IMR-90 (cell line): ENCODE measurements around the gene KRT36. TPM values are rescaled to one million over a fixed set of nuclear protein-coding genes. Genes with fewer than 3 reads are reported as not detected.

Source experiments
- ATAC-seq: fragments of 200-7000 bp; cut with Tn5 transposase; 2 replicates; pipeline ENCODE4 v1.9.1; 2020; ENCODE audit warnings: low read depth, mild to moderate bottlenecking, moderate library complexity
- BruUV-seq: library from RNA; stranded (reverse); fragments of 400-500 nt; replicated peaks from 2 replicates; lab custom pipeline; 2021; lab: Mats Ljungman, UMichigan
- CTCF ChIA-PET: fragments of 300-600 bp; formaldehyde crosslinking; extraction: SDS; loops from one replicate; lab custom pipeline; 2021; ENCODE audit warnings: antibody characterized with exemption; lab: Yijun Ruan, JAX
- POLR2A ChIA-PET: fragments of 300-600 bp; sonication (Branson Sonifier 250); formaldehyde crosslinking; loops from one replicate; lab custom pipeline; 2022; ENCODE audit warnings: antibody characterized with exemption; ENCODE audit not compliant: unreplicated experiment; lab: Charles Lee
- DNase-seq: peaks from one replicate; pipeline ENCODE4 v3.0.0; 2013
- H2AFZ ChIP-seq: replicated peaks from 2 replicates; pipeline ENCODE3; 2013; ENCODE audit warnings: low read length, mild to moderate bottlenecking; ENCODE audit not compliant: poor library complexity
- H2AK5ac ChIP-seq: 2 replicates; pipeline ENCODE4 v1.6.1; 2013; ENCODE audit warnings: low read depth, low read length, inconsistent platforms
- H2AK9ac ChIP-seq: replicated peaks from 2 replicates; pipeline ENCODE3; 2013; ENCODE audit warnings: mild to moderate bottlenecking, low read depth, low read length, moderate library complexity; ENCODE audit not compliant: poor library complexity
- H2BK120ac ChIP-seq: 2 replicates; pipeline ENCODE4 v1.6.1; 2013; ENCODE audit warnings: low read depth, low read length, inconsistent platforms
- H2BK15ac ChIP-seq: 3 replicates; pipeline ENCODE4 v1.6.1; 2013; ENCODE audit warnings: low read depth, low read length, inconsistent platforms
- H2BK20ac ChIP-seq: 2 replicates; pipeline ENCODE4 v1.6.1; 2013; ENCODE audit warnings: low read depth, mild to moderate bottlenecking, inconsistent platforms, low read length, moderate library complexity
- H2BK5ac ChIP-seq: 2 replicates; pipeline ENCODE4 v1.6.1; 2013; ENCODE audit warnings: mild to moderate bottlenecking, low read depth, low read length, inconsistent platforms; ENCODE audit not compliant: poor library complexity, severe bottlenecking
- H3K14ac ChIP-seq: replicated peaks from 2 replicates; pipeline ENCODE4 v1.6.1; 2013; ENCODE audit warnings: low read depth, low read length, inconsistent platforms
- H3K18ac ChIP-seq: 2 replicates; pipeline ENCODE4 v1.6.1; 2013; ENCODE audit warnings: low read depth, low read length, control low read depth
- H3K23ac ChIP-seq: 2 replicates; pipeline ENCODE4 v1.6.1; 2013; ENCODE audit warnings: low read depth, low read length, inconsistent platforms
- H3K27ac ChIP-seq: 2 replicates; pipeline ENCODE4 v1.5.1; 2013; ENCODE audit warnings: mild to moderate bottlenecking, control low read depth, low read length; ENCODE audit not compliant: insufficient read depth
- H3K27me3 ChIP-seq: 2 replicates; pipeline ENCODE4 v1.6.1; 2013; ENCODE audit warnings: low read length; ENCODE audit not compliant: control insufficient read depth, insufficient read depth
- H3K36me3 ChIP-seq: 2 replicates; pipeline ENCODE4 v1.6.1; 2013; ENCODE audit warnings: low read length, mixed read lengths; ENCODE audit not compliant: control insufficient read depth, insufficient read depth
- H3K4ac ChIP-seq: 2 replicates; pipeline ENCODE4 v1.6.1; 2013; ENCODE audit warnings: low read depth, low read length, inconsistent platforms
- H3K4me1 ChIP-seq: 2 replicates; pipeline ENCODE4 v1.6.1; 2013; ENCODE audit warnings: low read length, mixed read lengths; ENCODE audit not compliant: control insufficient read depth, insufficient read depth
- H3K4me2 ChIP-seq: 2 replicates; pipeline ENCODE4 v1.6.1; 2013; ENCODE audit warnings: low read depth, mild to moderate bottlenecking, control low read depth, low read length, moderate library complexity
- H3K4me3 ChIP-seq: 2 replicates; pipeline ENCODE4 v1.5.1; 2013; ENCODE audit warnings: low read depth, mild to moderate bottlenecking, control low read depth, low read length, moderate library complexity; ENCODE audit not compliant: insufficient read depth
- H3K56ac ChIP-seq: 2 replicates; pipeline ENCODE4 v1.6.1; 2013; ENCODE audit warnings: low read length, inconsistent platforms; ENCODE audit not compliant: insufficient read depth; ENCODE audit errors: extremely low read depth
- H3K79me1 ChIP-seq, 2 experiments: 2 replicates each; pipeline ENCODE4 v1.6.1; 2013; ENCODE audit warnings: low read length in 2 of 2, inconsistent platforms in 1 of 2, low read depth in 1 of 2
- H3K9ac ChIP-seq: 2 replicates; pipeline ENCODE4 v1.6.1; 2013; ENCODE audit warnings: low read depth, low read length, control low read depth
- H3K9me1 ChIP-seq: 2 replicates; pipeline ENCODE4 v1.6.1; 2013; ENCODE audit warnings: low read length, inconsistent platforms; ENCODE audit not compliant: insufficient read depth
- H3K9me3 ChIP-seq: 2 replicates; pipeline ENCODE4 v1.6.1; 2013; ENCODE audit warnings: low read length; ENCODE audit not compliant: control insufficient read depth, insufficient read depth
- H4K20me1 ChIP-seq: 2 replicates; pipeline ENCODE4 v1.6.1; 2013; ENCODE audit warnings: low read length, inconsistent platforms; ENCODE audit not compliant: insufficient read depth
- H4K5ac ChIP-seq: 2 replicates; pipeline ENCODE4 v1.6.1; 2013; ENCODE audit warnings: mild to moderate bottlenecking, low read depth, low read length, control low read depth
- H4K8ac ChIP-seq, 2 experiments: 2 replicates each; pipeline ENCODE4 v1.6.1; 2013; ENCODE audit warnings: low read depth in 2 of 2, low read length in 2 of 2, control low read depth in 1 of 2, inconsistent platforms in 1 of 2
- H4K91ac ChIP-seq: 2 replicates; pipeline ENCODE4 v1.6.1; 2013; ENCODE audit warnings: low read depth, low read length, inconsistent platforms; ENCODE audit not compliant: insufficient read depth
- CTCF ChIP-seq: conservative IDR thresholded peaks from 2 replicates; pipeline ENCODE4 v1.5.1; 2012; ENCODE audit warnings: mild to moderate bottlenecking, low read depth, low read length, improper control_type of control experiment
- FOS ChIP-seq: fragments of 150-350 bp; IDR thresholded peaks from 2 replicates; pipeline ENCODE4 v1.6.1; 2016; ENCODE audit warnings: low read depth, low read length
- MAFK ChIP-seq: IDR thresholded peaks from 2 replicates; pipeline ENCODE4 v1.6.1; 2012; ENCODE audit warnings: low read depth, low read length, improper control_type of control experiment
- MAZ ChIP-seq: IDR thresholded peaks from 2 replicates; pipeline ENCODE4 v1.6.1; 2012; ENCODE audit warnings: low read depth, mild to moderate bottlenecking, low read length, improper control_type of control experiment, moderate library complexity, borderline replicate concordance
- MXI1 ChIP-seq: IDR thresholded peaks from 2 replicates; pipeline ENCODE4 v1.6.1; 2012; ENCODE audit warnings: low read depth, mild to moderate bottlenecking, low read length, moderate library complexity, borderline replicate concordance
- NFE2L2 ChIP-seq: fragments of 150-350 bp; IDR thresholded peaks from 2 replicates; pipeline ENCODE4 v1.6.1; 2016; ENCODE audit warnings: low read depth, mild to moderate bottlenecking, low read length
- POLR2A ChIP-seq: IDR thresholded peaks from 2 replicates; pipeline ENCODE4 v1.6.1; 2012; ENCODE audit warnings: mild to moderate bottlenecking, low read depth, low read length
- RAD21 ChIP-seq: IDR thresholded peaks from 2 replicates; pipeline ENCODE4 v1.6.1; 2012; ENCODE audit warnings: low read length, improper control_type of control experiment
- RCOR1 ChIP-seq: IDR thresholded peaks from 2 replicates; pipeline ENCODE4 v1.6.1; 2012; ENCODE audit warnings: mild to moderate bottlenecking, low read length, improper control_type of control experiment; ENCODE audit not compliant: insufficient replicate concordance
- WGBS, 2 experiments: methylation state at CpG; one replicate each; pipeline versions ENCODE4 v1.1.5 to v1.1.7; 2013; ENCODE audit warnings: missing lambda C conversion rate in 2 of 2; ENCODE audit not compliant: insufficient read length in 1 of 2; ENCODE audit errors: extremely low coverage in 2 of 2; 5-methylcytosine and 5-hydroxymethylcytosine counted together
- dilution Hi-C: fragments of 300-500 bp; cut with HindIII; formaldehyde crosslinking; loops from one replicate; pipeline ENCODE4 v1.14.3; 2018; ENCODE audit warnings: low sequenced_read_pairs; ENCODE audit not compliant: unreplicated experiment
- in situ Hi-C: fragments of 300-500 bp; cut with MboI; formaldehyde crosslinking; loops from 3 replicates; pipeline ENCODE4 v1.14.3; 2019; ENCODE audit warnings: low sequenced_read_pairs, inconsistent platforms, mixed read lengths
- intact Hi-C: fragments of 100-400 bp; cut with micrococcal nuclease; formaldehyde crosslinking; loops from 2 replicates; pipeline ENCODE4 v1.10.0; 2022
- polyA plus RNA-seq, 3 experiments: library from polyadenylated mRNA; depleted of rRNA; stranded (reverse); fragments of >200 nt; gene quantifications; 2 replicates each; pipeline ENCODE4 v1.2.3, GENCODE V29; 2012; ENCODE audit warnings: low replicate concordance in 1 of 3
- total RNA-seq: library from RNA; depleted of rRNA; stranded (reverse); fragments of >200 nt; gene quantifications from 2 replicates; pipeline ENCODE4 v1.2.3, GENCODE V29; 2012

Gene KRT36
- total and polyA plus RNA-seq, 2 of the 4 experiments (the other 2 are of a cell fraction) = not detected

GRCh38 chr17:41475421-41475820 lies 14.3 kb downstream of the KRT36 start:
- WGBS, 2 experiments = no CpG with 5 or more reads among the region's 4 CpGs
- H3K23ac ChIP-seq = no peak overlapping the region

More at GRCh38 chr17:41475421-41475820, 14.3 kb downstream of the KRT36 start:
- intact Hi-C loops (no loop called here), in situ Hi-C loops (no loop called here), dilution Hi-C loops (no loop called here)
- Histone ChIP-seq H3K4me2 (no peak overlapping the region), H2AK5ac (no peak overlapping the region), H3K27ac (no peak overlapping the region), H3K27me3 (peaks cover 12% of the 10 kb centered on the region), H4K91ac (no peak overlapping the region), H3K79me1 (no peaks in the 10 kb centered on the region), H3K14ac (no peak overlapping the region), H3K56ac (no peak overlapping the region), H3K18ac (no peak overlapping the region), H3K36me3 (no peaks in the 10 kb centered on the region), H4K5ac (no peak overlapping the region), H4K8ac (no peak overlapping the region), H2BK5ac (no peak overlapping the region), H3K4ac (no peak overlapping the region), H2BK20ac (no peak overlapping the region), H2BK15ac (no peak overlapping the region), H2AFZ (no peak overlapping the region), H4K20me1 (no peaks in the 10 kb centered on the region), H2BK120ac (no peak overlapping the region), H2AK9ac (peak overlapping the region; percentile 50), H3K9ac (no peak overlapping the region), H3K9me1 (peaks cover 3% of the 10 kb centered on the region; the same call in 1 of the 2 replicates), H3K9me3 (peaks cover 12% of the 10 kb centered on the region), H3K4me3 (no peak overlapping the region), H3K4me1 (no peaks in the 10 kb centered on the region)
- ATAC-seq = no peak
- no peak for DNase-seq
- ChIA-PET POLR2A (no interaction called here), CTCF (no interaction called here)
- BruUV-seq = no TSS peak
- TF ChIP-seq MAFK = no peak
- TF ChIP-seq MAZ = no peak
- no peak for TF ChIP-seq MXI1
- no peak for TF ChIP-seq CTCF
- no peak for TF ChIP-seq POLR2A
- no peak for TF ChIP-seq RAD21
- no peak for TF ChIP-seq FOS
- TF ChIP-seq NFE2L2 = no peak
- no peak for TF ChIP-seq RCOR1
